Astrocyte of the cerebellum (primary cell): ENCODE results near the gene CHN1.

Experiments used
- DNase-seq: peaks from one replicate; pipeline ENCODE4 v3.0.0-alpha.2; 2011; ENCODE audit warnings: low read depth
- H3K4me3 ChIP-seq: 2 replicates; pipeline ENCODE4 v1.5.1; 2011; ENCODE audit warnings: mild to moderate bottlenecking, low read depth, low read length, moderate library complexity
- CTCF ChIP-seq: IDR thresholded peaks from 2 replicates; pipeline ENCODE4 v1.5.1; 2012; ENCODE audit warnings: low read length, low read depth, moderate library complexity, mild to moderate bottlenecking; ENCODE audit errors: missing control alignments
- in situ Hi-C: cut with HindIII; loops from 2 replicates; pipeline ENCODE4 v1.10.0; 2017; ENCODE audit warnings: low sequenced_read_pairs

Gene CHN1

GRCh38 chr2:174833737-174834136, 171.4 kb downstream of the CHN1 start:
- no peak overlapping the region for H3K4me3 ChIP-seq
- in situ Hi-C loops: no loop called here
- no peak for TF ChIP-seq CTCF
- no peak for DNase-seq

- no peak for TF ChIP-seq CTCF
- DNase-seq: no peak
- in situ Hi-C loops: no loop called here
- no peak overlapping the region for H3K4me3 ChIP-seq
Observed at GRCh38 chr2:174830561-174830960, 174.6 kb downstream of the CHN1 start.

- no peak for TF ChIP-seq CTCF
- in situ Hi-C loops: no loop called here
- no peak overlapping the region for H3K4me3 ChIP-seq
- DNase-seq: no peak
Observed at GRCh38 chr2:174829550-174829949, 175.6 kb downstream of the CHN1 start.

GRCh38 chr2:174827371-174828369, 177.5 kb downstream of the CHN1 start:
- DNase-seq: no peak
- no peak overlapping the region for H3K4me3 ChIP-seq
- in situ Hi-C loops: no loop called here
- TF ChIP-seq CTCF: no peak

GRCh38 chr2:174826051-174826450, 179.1 kb downstream of the CHN1 start:
- no peak for DNase-seq
- in situ Hi-C loops: no loop called here
- no peak overlapping the region for H3K4me3 ChIP-seq
- no peak for TF ChIP-seq CTCF

GRCh38 chr2:174824068-174824467, 181.1 kb downstream of the CHN1 start:
- no peak for DNase-seq
- in situ Hi-C loops: no loop called here
- no peak overlapping the region for H3K4me3 ChIP-seq
- no peak for TF ChIP-seq CTCF
